Dermis microvascular lymphatic vessel endothelial cell (primary cell): ENCODE data around the gene KRCC1. TPM values are rescaled to one million over a fixed set of nuclear protein-coding genes. Genes with fewer than 3 reads are reported as not detected.
A peak's percentile ranks its signal among the peaks of the same experiment; 100 is the strongest.
"Not testable (repeated sequence)": the region's sequence is repeated elsewhere in the genome, so short reads cannot be mapped to it uniquely, and the experiment has no call there.

Experiments used
- DNase-seq, 2 donors: peaks; one replicate each; pipeline versions ENCODE4 v3.0.0 to v3.0.0-alpha.2; 2010; ENCODE audit warnings: low read depth in 2 of 2
- total RNA-seq: library from RNA; depleted of rRNA; stranded (reverse); fragments of >200 nt; gene quantifications from 2 replicates; pipeline ENCODE4 v1.2.1, GENCODE V29; 2014

KRCC1 gene
- total RNA-seq, 1 donor from 2014 or later, result 14.6 TPM

DNA sequence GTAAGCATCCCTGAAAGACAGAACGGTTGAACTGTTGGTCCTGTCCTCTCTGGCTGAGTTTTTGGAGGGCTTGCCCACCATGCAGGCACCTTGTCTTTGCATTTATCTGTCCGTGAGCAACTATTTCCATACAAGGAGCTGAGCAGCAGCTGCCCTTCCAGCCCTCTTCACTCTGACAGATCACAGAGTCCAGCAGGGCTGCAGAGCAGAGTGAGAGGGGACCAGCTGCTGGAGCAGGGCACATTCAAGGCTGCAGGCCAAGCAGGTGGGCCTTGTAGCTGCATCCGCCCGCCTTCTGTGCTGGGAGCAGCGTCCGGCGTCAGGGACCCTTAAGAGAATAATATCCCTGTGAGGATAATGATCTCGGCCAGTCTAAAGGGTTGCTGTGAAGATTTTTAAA is 21.5 kb upstream of the KRCC1 start:
- DNase-seq, result no peak

DNA sequence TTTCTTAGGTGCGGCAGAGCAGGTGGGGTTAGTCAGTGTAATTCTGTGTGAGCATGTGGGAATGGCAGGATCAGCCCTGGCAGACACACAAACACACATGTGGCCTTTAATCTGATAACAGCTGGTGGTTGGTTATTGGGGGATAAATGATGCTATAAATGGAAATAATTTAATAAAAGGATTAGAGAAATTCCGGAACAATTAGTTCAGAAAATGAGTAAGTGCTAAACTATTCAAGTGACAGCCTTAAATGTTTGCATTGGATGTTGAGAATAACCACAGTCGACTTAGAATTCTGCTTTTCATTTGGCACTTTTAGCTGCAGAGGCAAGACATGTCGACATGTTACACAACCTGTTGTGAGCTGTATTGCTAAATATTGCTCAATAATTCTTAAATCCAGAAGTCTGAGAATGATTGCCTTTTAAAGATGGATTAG is 19.3 kb upstream of the KRCC1 start:
- no peak for DNase-seq

DNA sequence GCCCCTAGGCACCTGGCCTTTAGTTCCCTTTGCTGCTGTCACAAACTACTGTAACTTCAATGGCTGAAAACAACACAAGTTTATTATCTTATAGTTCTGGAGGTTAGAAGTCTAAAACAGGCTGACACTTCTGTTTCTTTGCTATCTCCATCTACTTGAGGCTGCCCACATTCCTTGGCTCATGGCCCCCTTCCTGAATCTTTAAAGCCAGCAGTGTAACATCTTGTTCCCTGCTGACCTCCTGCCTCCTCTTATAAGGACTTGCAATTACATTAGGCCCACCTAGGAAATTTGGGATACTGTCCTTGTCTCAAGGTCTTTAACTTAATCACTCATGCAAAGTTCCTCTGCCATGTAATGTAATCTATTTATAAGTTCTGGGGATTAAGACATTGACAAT is 18.6 kb upstream of the KRCC1 start:
- DNase-seq, result no peak

DNA sequence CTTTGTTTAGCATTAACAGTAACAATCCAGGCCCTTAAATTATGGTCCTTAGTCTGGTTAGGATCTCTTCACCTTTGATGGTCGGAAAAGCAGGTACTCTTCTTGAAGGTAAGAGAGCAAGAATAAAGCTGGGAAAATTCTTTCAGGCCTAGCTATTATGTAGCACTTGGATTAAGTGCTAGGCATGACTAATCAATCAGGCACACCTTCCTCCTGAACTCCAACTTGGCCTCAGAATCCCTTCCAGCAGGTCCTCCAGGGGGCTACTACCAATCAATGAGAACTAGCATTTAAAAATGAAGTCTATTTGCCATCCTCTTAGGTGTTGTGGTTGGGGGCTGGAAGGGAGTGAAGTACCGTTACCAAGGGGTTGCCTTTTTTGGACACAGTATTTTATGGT is 15.8 kb upstream of the KRCC1 start:
- DNase-seq, result no peak

DNA sequence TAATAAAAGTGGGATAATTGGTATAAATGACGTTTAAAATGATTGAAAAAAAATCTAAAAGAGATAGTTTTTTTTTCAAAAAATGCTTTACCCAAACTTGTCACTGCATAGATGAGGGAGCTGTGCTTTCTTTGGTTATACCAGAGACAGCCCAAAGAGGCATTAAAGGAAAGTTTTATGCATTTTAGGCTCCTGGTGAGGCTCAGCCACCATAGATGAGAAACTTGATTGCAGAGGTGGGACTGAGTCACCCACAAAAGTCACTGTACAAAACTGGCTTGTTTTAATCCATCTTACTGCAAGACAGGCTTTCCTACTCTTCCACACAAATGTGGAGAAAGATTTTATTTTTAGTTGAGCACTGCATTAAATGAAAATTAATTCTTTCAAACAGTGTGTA is 14.5 kb upstream of the KRCC1 start:
- DNase-seq, result no peak

DNA sequence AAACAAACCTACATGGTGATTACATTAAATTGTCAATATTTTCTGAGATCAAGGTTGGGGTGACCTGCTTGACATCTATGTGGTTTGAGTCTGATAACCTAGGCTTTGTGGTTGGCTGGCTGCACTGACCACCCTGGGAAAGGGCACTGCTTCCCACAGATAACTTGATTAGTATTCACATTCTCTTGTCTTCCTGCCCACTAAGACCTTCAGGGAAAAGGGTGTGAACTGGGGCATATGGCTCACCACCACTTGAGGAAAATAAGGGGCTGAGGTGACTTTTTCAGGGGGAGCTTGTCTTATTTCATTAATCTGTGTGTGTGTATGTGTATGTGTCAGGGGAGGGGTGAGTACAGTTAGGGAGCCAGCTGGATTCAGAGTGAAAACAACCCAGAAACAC is 13.5 kb upstream of the KRCC1 start:
- DNase-seq, result no peak

DNA sequence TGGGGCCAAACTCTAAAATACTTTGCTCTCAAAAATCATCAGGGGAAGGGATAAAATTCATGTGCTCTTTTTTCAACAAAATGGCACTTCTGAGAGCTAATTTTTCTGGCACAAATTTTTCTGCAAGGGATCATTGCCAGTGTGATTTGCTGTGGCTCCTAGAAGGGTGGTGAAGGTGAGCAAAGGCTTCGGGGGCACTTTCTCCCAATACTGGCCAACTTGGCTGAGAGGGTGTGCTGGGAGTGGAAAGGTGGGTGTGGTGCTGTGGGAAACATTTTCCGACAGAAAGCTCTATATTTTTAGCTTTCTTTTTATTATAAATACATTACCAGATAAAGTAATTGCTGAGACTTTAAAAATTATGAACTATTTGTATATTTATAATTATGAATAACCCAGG is 12.5 kb upstream of the KRCC1 start:
- DNase-seq, result no peak

DNA sequence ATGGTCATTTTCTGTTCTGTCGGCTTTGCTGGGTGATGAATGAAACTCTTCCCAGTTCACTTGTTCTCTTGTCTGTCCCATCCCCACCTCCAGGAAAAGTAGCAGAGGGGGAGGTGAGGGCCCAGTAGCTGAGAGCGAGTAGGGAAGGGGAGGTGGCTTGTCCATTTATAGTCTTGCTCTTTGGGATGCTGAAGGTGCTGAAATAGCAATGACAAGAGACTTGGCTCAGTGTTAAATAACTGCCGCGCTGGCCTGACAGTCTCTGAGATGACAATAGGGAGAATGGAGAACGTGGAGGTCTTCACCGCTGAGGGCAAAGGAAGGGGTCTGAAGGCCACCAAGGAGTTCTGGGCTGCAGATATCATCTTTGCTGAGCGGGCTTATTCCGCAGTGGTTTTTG is 12.0 kb upstream of the KRCC1 start, which contains the start of gene SMYD1:
Gene SMYD1 (plus strand): TSS at position 228 of the 400 bp plus-strand sequence. CDS start 40 bp downstream, at position 268.
- DNase-seq, result no peak

DNA sequence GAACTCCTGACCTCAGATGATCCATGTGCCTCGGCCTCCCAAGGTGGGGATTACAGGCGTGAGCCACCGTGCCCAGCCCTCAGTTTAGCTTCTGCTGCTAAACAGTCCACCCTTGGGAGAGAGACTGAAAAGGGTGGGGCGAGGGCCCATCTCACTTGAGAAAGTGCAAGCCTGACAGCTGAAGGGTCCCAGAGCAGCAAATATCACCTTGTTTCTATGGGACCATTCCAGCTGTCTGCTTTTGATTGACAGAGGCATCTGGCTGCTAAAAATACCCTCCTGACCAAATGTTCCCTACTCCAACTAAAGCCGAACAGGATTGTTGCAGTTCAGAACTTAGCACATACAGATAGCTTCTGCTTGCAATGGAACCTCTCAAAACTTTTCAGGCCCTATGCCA is 11.6 kb upstream of the KRCC1 start:
- DNase-seq, result no peak

DNA sequence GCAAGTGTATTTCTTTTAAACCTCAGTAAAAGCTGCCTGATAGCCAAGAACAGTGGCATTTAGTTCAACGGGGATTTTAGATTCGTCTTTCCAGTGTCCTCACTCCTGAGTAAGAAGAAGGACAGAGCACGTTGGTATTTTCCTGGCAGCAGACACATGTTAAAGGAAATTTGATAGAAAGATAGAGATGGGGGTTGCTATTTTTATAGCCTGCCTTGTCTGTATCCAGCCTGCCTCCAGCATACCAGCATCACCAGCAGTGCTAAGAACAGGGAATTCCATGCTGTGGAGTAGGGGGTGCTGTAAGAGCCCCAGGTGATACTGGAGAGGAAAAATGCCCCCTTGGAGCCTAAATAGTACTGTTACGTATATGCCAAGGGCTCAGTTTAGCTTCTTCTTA is 11.0 kb upstream of the KRCC1 start:
- DNase-seq, result no peak

DNA sequence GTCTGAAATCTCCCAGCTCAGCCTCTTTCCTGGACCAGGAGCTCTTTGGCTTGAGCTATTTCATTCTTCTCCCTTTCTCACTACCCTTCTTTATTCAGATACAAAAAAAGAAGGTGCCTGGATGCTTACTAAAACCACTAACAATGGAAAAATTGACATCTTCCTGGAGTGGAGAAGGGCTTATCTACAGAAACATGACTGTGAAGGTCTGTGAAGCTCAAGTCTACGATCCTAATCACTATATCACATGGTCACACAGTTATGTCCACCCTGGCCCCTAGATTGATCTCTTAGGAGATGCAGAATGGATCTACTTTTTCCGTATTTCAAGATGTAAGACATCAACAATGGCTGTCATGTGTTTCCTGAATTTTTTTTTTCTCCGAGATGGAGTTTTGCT is 5.7 kb upstream of the KRCC1 start:
- DNase-seq, result no peak

DNA sequence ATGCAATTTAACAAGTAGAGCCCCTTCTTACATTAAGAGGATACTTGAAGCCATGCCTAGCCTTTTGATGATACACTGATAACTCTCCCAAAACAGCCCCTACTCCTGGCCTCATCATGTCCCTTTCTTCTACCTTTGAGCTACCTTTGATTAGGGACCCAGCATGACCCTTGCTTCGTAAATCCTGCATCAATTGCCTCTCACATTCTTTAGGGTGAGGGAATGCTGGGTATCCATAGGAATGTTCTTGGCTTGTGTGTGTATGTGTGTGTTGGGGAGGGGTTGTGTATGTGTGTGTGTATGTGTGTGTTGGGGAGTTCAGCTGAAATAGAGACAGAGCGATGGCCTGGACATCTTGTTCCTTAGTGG is 5.3 kb upstream of the KRCC1 start:
- DNase-seq, result no peak

DNA sequence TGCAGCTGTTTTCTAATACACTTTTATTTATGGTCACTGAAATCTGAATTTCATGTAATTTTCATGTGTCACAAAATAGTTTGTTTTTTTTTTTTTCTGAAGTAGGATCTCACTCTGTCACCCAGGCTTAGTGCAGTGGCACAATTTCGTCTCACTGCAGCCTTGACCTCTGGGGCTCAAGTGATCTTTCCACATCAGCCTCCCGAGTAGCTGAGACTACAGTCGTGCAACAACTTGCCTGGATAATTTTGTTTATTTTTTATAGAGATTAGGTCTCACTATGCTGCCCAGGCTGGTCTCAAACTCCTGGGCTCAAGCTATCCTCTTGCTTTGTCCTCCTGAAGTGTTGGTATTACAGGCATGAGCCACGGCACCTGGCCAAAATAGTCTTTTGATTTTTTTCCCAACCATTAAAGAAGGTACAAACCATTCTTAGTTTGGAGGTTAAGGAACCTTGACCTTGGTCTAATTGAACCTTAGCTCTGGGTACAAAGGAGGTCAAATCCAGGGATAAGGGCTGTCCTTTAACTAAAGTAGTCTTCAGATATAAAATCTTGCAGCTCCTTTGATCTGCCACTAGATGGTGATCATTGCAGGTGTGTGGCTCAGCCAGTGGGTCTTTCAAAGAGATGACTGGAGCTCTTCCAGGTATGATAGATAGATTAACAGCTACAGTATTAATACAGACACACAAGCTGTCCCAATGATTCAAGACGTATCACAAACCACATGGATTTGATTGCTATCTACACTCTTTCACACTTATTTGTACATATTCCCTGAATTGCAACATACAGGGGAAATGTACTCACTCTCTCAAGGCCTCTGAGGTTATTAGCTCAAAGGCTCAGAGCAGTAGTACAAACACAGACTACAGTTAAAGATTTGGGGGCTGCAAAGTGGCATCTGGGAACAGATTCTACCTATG is 4.7 kb upstream of the KRCC1 start:
- peak; percentile 12 to 48 for DNase-seq

DNA sequence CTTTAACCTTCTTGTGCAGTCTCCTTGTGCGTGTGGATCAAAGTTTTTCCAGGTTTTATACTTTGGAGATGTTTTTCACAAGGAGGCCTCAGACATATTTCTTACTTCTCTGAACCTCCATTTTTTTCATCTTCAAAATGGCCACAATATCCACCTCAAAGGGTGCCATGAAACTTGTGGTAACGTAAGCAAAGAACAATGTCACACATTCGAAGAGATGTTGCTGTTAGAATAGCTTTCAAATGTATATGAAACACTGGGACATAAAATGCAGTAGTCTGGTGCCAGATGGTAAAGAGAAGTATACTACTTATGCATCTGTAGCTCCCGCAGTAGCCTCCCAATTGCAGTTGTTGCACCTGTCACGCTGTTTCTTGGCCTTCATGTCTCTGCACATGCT is 2.6 kb upstream of the KRCC1 start:
- DNase-seq, result no peak

DNA sequence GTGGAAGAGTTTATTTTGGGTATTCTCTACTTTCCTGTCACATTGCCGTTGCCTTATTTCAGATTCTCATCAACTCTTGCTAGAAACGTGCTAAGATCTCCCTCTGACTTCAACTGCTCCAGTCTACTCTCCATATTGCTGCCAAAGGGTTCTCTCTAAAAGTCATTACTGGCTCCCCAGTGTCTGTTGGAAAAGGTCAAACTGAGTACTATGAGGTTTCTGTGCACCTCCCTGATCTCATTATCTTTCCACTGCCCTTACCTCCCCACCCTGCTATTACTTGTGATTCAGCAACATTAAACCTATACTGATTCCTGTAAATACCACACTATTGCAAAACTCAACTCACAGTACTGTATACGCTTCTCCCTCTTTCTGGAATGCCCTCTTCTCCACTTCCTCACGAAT is 1.9 kb upstream of the KRCC1 start:
- no peak for DNase-seq

DNA sequence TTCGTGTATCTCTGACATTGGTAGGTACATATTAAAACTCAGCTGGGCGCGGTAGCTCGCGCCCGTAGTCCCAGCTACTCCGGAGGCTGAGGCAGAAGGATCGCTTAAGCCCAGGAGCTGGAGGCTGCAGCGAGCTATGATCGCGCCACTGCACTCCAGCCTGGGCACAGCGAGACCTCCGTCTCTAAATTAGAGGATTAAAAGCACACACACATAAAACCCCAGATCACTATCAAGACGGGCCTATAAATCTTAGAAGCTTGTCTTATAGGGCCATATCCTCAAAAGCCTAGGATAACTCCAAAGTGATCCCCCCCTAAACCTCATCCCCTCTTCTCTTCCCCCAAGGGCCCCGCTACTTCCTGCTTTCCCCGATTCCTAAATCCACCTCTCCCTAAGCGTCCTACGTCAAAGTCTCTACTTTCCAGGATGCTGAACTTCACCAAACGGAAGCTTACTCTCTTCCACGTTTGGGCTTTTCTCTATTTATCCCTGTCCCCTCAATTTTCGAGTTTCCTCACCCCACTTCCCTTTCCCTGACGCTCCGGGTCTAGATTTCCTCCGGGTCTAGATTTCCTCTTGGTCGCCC is 707 bp downstream of the KRCC1 start:
- DNase-seq, result peak in 1 of 2 donors; percentile 33

DNA sequence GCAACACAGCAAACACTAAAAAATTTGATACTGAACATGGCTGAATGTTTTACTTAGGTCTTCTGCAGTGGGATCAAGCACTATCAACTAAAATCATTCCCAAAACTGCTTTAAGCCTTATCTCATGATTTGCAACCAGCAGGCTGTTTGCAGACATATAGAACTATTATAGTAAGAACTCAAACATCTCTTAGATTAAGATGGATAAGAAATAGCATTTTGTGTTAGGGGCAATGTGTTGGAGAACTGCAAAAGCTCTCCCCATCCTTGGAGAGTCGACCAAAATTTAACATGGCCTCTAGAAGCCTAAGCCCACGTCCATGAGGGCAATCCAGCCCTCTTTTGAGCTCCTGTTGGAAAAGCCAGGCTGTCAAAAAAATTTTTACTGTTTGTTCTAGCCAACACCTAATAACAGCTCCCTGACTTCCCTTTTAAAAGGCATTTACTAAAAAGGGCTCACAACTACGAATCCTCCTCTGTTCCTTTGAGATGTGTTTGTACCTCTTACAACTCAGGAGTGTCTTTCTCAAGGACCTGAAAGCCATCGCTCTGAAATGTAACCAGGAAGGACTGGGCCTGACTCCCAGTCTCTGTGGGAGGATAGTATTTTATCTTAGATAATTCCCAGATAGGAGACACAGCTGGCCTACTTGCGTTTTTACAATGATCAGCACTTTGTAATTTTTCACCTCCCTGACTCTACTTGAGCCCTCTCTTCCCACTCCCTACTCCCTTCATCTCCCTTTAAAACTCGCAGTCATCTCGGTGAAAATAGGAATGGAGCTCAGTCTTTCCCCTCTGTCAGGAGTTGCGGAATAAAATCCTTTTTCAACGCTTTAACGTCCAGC is 1.4 kb downstream of the KRCC1 start:
- DNase-seq, result no peak

DNA sequence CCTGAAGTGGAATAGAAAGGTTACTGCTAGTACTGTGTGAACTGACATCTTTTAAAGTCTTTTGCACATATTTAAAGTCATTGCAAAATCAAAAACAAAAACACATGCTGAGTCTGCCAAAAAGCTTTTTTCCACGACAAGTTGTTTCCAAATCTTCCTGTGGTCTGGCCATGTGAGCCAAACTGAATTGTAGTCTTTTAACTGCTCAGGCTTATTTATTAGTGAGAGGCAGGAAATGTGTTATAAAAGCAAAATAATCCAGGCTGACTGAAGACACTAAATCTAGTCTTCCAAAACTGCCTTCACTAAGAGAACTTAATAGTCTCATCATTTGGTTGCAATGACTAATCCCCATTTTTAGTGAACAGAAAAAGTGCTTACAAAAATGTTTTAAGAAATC is 2.3 kb downstream of the KRCC1 start:
- peak; percentile 23 to 35 for DNase-seq

DNA sequence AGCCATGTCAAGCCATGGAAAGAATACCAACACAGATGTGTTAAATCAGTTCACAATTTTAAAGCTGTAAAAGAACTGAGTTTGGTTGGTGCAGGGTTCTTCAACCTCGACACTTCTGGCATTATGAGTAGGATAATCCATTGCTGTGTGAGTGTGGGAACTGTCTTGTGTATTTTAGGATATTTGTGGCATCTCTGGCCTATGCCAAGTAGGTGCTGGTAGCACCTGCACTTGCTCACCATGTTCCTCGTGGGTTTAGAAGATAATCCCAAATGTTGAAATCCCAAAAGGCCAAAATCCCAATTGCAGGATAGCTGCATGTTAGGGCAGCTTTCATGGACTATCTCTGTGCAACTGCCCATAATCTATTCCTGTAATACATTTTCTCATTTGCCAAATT is 3.8 kb downstream of the KRCC1 start:
- DNase-seq, result no peak

DNA sequence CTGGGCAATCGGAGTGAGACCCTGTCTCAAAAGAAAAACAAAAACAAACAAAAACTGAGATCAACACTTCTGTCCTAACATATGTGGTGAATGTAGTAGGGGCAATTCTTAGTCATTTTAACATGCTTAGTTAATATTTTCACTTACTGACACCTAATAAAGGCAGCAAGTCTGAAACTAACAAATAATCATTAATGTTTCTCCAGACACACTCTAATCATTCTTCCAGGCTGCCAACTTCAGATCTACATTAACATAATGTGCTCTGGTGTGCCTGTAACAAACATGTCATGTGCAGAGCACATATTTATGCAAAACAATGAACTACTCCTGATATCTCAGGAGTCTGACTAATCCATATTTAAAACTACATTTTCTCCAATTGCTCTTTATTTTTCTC is 6.0 kb downstream of the KRCC1 start:
- DNase-seq, result no peak

DNA sequence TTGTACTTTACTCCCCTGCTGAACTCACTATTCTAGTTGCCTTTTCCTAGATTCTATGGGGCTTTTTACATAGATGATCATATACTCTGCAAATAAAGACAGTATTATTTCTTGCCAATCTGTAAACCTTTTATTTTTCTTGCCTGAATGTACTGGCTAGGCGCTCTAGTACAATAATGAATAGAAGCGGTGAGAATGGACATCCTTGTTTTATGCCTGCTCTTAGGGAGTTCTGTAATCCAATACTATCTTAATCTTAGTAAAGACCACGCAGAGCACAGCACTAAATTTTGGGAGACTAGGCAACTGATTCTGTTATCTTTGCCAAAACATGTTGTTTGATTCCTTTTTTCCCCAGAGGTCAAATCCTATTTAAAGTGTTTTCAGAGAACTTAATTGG is 7.0 kb downstream of the KRCC1 start:
- no peak for DNase-seq

DNA sequence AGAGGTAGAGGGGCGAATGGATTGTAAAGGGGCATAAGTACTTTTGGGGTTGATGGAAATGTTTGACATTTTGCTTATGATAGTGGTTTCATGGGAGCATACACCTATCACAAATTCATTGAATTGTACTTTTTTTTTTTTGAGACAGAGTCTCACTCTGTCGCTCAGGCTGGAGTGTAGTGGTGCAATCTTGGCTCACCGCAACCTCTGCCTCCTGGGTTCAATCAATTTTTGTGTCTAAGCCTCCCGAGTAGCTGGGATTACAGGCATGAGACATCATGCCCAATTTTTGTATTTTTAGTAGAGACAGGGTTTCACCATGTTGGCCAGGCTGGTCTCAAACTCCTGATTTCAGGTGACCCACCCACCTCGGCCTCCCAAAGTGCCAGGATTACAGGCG is 10.0 kb downstream of the KRCC1 start:
- DNase-seq, result not testable (repeated sequence)
